HCT116 (cell line): Measurements from ENCODE around the gene SRF. TPM values are rescaled to one million over a fixed set of nuclear protein-coding genes. Genes with fewer than 3 reads are reported as not detected.

Experiments
- ATAC-seq: fragments of 200-7000 bp; cut with Tn5 transposase; 2 replicates; pipeline ENCODE4 v1.9.1; 2020; ENCODE audit warnings: mild to moderate bottlenecking, moderate library complexity
- BruUV-seq: library from RNA; stranded (reverse); fragments of 400-500 nt; replicated peaks from 2 replicates; lab custom pipeline; 2021; lab: Mats Ljungman, UMichigan
- CTCF ChIA-PET: fragments of 300-600 bp; sonication (Branson Sonifier 250); formaldehyde crosslinking; loops from one replicate; lab custom pipeline; 2021; ENCODE audit warnings: antibody characterized with exemption; lab: Charles Lee
- POLR2A ChIA-PET: fragments of 300-600, 350-600 bp; sonication (Branson Sonifier 250); formaldehyde crosslinking; loops from one replicate; lab custom pipeline; 2021; ENCODE audit warnings: antibody characterized with exemption; lab: Charles Lee
- RAD21 ChIA-PET, 2 experiments: fragments of 300-600 bp; sonication (Branson Sonifier 250); formaldehyde crosslinking; loops; one replicate each; lab custom pipeline; 2023; ENCODE audit warnings: low total read pairs in 2 of 2; ENCODE audit not compliant: uncharacterized antibody in 2 of 2, unreplicated experiment in 2 of 2, low non-redundant PET in 1 of 2; lab: Charles Lee
- DNase-seq: peaks from one replicate; pipeline ENCODE4 v3.0.0-alpha.2; 2010; ENCODE audit warnings: low read depth, low spot score
- H2AFZ ChIP-seq: fragments of 200-600 bp; shearing (Covaris generic), sonication (generic); 2 replicates; pipeline ENCODE4 v1.6.1; 2017; ENCODE audit warnings: low read depth, mixed run types, mixed read lengths, antibody characterized with exemption, low read length; ENCODE audit not compliant: poor library complexity, severe bottlenecking
- H3K27ac ChIP-seq: 2 replicates; pipeline ENCODE4 v1.5.1; 2012; ENCODE audit warnings: low read depth, low read length
- H3K27me3 ChIP-seq: fragments of 200-600 bp; sonication (generic); 2 replicates; pipeline ENCODE4 v1.6.1; 2016; ENCODE audit warnings: mixed run types, low read length, mixed read lengths; ENCODE audit not compliant: insufficient read depth
- H3K36me3 ChIP-seq, 2 experiments: fragments of 200-500 bp in 1 of 2; fragments of 200-600 bp in 1 of 2; sonication (Bioruptor generic) in 1 of 2; sonication (generic) in 1 of 2; 2 replicates each; pipeline versions ENCODE4 v1.5.1 to v1.6.1; 2014 to 2016; ENCODE audit warnings: low read length in 2 of 2, inconsistent platforms in 1 of 2, mixed read lengths in 1 of 2, mixed run types in 1 of 2; ENCODE audit not compliant: insufficient read depth in 2 of 2, control insufficient read depth in 1 of 2
- H3K4me1 ChIP-seq, 2 experiments: fragments of 200-600 bp in 1 of 2; sonication (generic) in 1 of 2; 2 replicates each; pipeline versions ENCODE4 v1.5.1 to v1.6.1; 2012 to 2017; ENCODE audit warnings: low read length in 2 of 2, inconsistent platforms in 1 of 2, mild to moderate bottlenecking in 1 of 2, mixed read lengths in 1 of 2, mixed run types in 1 of 2, moderate library complexity in 1 of 2; ENCODE audit not compliant: insufficient read depth in 2 of 2, control insufficient read depth in 1 of 2
- H3K4me2 ChIP-seq: fragments of 200-600 bp; sonication (generic); 2 replicates; pipeline ENCODE4 v1.6.1; 2017; ENCODE audit warnings: mixed run types, low read length, mixed read lengths
- H3K4me3 ChIP-seq, 2 experiments: fragments of 200-600 bp in 1 of 2; sonication (generic) in 1 of 2; replicated peaks in 1 of 2; 2 replicates each; pipeline ENCODE4 v1.5.1; 2011 to 2016; ENCODE audit warnings: low read length in 2 of 2, control low read depth in 1 of 2, low read depth in 1 of 2, mild to moderate bottlenecking in 1 of 2, mixed read lengths in 1 of 2, mixed run types in 1 of 2
- H3K79me2 ChIP-seq: fragments of 200-600 bp; sonication (generic); 2 replicates; pipeline ENCODE4 v1.6.1; 2017; ENCODE audit warnings: mild to moderate bottlenecking, mixed run types, low read length, moderate library complexity, mixed read lengths; ENCODE audit not compliant: insufficient read depth
- H3K9ac ChIP-seq: fragments of 200-600 bp; sonication (generic); 2 replicates; pipeline ENCODE4 v1.6.1; 2016; ENCODE audit warnings: low read length, mixed read lengths
- H3K9me2 ChIP-seq: fragments of 200-600 bp; sonication (generic), shearing (Covaris generic); 2 replicates; pipeline ENCODE4 v1.6.1; 2017; ENCODE audit warnings: mixed run types, mild to moderate bottlenecking, moderate library complexity; ENCODE audit not compliant: insufficient read depth
- H3K9me3 ChIP-seq, 2 experiments: fragments of 200-500 bp in 1 of 2; fragments of 200-600 bp in 1 of 2; sonication (Bioruptor generic) in 1 of 2; sonication (generic) in 1 of 2; 2 replicates each; pipeline ENCODE4 v1.6.1; 2014 to 2017; ENCODE audit warnings: low read length in 2 of 2, mixed read lengths in 2 of 2, inconsistent platforms in 1 of 2, low read depth in 1 of 2, mild to moderate bottlenecking in 1 of 2, mixed run types in 1 of 2, moderate library complexity in 1 of 2; ENCODE audit not compliant: control insufficient read depth in 1 of 2, insufficient read depth in 1 of 2
- H4K20me1 ChIP-seq: fragments of 200-600 bp; sonication (generic), shearing (Covaris generic); 2 replicates; pipeline ENCODE4 v1.6.1; 2017; ENCODE audit warnings: mixed run types, mild to moderate bottlenecking, moderate library complexity; ENCODE audit not compliant: insufficient read depth
- CBX3 ChIP-seq: IDR thresholded peaks from 2 replicates; pipeline ENCODE4 v1.6.1; 2012; ENCODE audit warnings: low read depth
- EGR1 ChIP-seq: IDR thresholded peaks from 2 replicates; pipeline ENCODE4 v1.6.1; 2012; ENCODE audit warnings: low read depth
- JUND ChIP-seq: IDR thresholded peaks from 2 replicates; pipeline ENCODE4 v1.6.1; 2012
- POLR2A ChIP-seq: IDR thresholded peaks from 2 replicates; pipeline ENCODE4 v1.7.0; 2011; ENCODE audit warnings: borderline replicate concordance; ENCODE audit not compliant: insufficient read depth, insufficient read length; ENCODE audit errors: extremely low read depth
- POLR2AphosphoS5 ChIP-seq: IDR thresholded peaks from 2 replicates; pipeline ENCODE4 v1.6.1; 2011; ENCODE audit warnings: mild to moderate bottlenecking, low read depth, low read length, moderate library complexity
- SRF ChIP-seq: IDR thresholded peaks from 2 replicates; pipeline ENCODE4 v1.6.1; 2012; ENCODE audit warnings: low read depth
- TCF7L2 ChIP-seq: IDR thresholded peaks from 2 replicates; pipeline ENCODE4 v1.7.0; 2011; ENCODE audit warnings: borderline replicate concordance, inconsistent platforms; ENCODE audit not compliant: insufficient read depth, insufficient read length; ENCODE audit errors: extremely low read depth
- ZFX ChIP-seq: fragments of 450-650 bp; IDR thresholded peaks from 2 replicates; pipeline ENCODE4 v1.6.1; 2017
- ZNF274 ChIP-seq: fragments of 200-500 bp; sonication (Bioruptor generic); IDR thresholded peaks from 2 replicates; pipeline ENCODE4 v1.6.1; 2014; ENCODE audit warnings: mild to moderate bottlenecking, low read depth, low read length, inconsistent platforms
- intact Hi-C: fragments of 100-400 bp; cut with micrococcal nuclease; formaldehyde crosslinking; loops from 2 replicates; pipeline ENCODE4 v1.10.0; 2022
- total RNA-seq: library from RNA; stranded (reverse); gene quantifications from one replicate; pipeline ENCODE4 v1.2.1, GENCODE V29; 2021; ENCODE audit not compliant: unreplicated experiment
- TF ChIP-seq, protein P1 (sequence below): IDR thresholded peaks from 2 replicates; pipeline ENCODE4 v1.6.1; 2012; ENCODE audit warnings: low read depth

The SRF gene
- total RNA-seq, 1 experiment from 2014 or later: 28.1 TPM

DNA sequence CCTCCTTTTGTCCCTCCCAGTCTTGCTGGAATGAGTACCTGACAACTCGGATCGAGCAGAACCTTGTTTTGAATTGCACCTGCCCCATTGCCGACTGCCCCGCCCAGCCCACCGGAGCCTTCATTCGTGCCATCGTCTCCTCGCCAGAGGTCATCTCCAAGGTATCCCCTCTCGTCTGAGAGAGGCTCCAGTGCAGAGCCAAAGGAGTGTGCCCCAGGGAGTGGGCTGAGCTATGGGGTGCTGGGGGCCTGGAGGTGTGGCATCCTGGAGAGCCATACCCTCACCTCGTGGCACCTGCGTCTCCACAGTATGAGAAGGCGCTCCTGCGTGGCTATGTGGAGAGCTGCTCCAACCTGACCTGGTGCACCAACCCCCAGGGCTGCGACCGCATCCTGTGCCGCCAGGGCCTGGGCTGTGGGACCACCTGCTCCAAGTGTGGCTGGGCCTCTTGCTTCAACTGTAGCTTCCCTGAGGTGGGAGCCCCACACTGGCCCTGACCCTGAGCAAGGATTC is 49.4 kb downstream of the SRF start:
- Histone ChIP-seq H3K4me1 (no peaks in the 10 kb centered on the region; a peak in 1 of 4 replicates), H3K9ac (no peak overlapping the region), H3K27me3 (no peaks in the 10 kb centered on the region), H3K27ac (no peak overlapping the region), H3K9me2 (no peaks in the 10 kb centered on the region), H4K20me1 (no peaks in the 10 kb centered on the region), H3K36me3 (peaks cover 4 to 7% of the 10 kb centered on the region in 2 experiments; a peak in 2 of 4 replicates), H3K79me2 (no peaks in the 10 kb centered on the region), H2AFZ (no peak overlapping the region), H3K9me3 (no peaks in the 10 kb centered on the region), H3K4me2 (no peak overlapping the region), H3K4me3 (no peak overlapping the region)
- intact Hi-C loops: no loop called here
- POLR2A ChIA-PET: no interaction called here
- no TSS peak for BruUV-seq
- RAD21 ChIA-PET: no interaction called here
- TF ChIP-seq POLR2AphosphoS5: no peak; the same call in 1 of the 2 replicates
- no peak for TF ChIP-seq CBX3
- no peak for TF ChIP-seq ZFX
- no peak for TF ChIP-seq JUND
- no peak for TF ChIP-seq ZNF274
- no peak for TF ChIP-seq TCF7L2
- TF ChIP-seq POLR2A: no peak
- TF ChIP-seq, protein P1, sequence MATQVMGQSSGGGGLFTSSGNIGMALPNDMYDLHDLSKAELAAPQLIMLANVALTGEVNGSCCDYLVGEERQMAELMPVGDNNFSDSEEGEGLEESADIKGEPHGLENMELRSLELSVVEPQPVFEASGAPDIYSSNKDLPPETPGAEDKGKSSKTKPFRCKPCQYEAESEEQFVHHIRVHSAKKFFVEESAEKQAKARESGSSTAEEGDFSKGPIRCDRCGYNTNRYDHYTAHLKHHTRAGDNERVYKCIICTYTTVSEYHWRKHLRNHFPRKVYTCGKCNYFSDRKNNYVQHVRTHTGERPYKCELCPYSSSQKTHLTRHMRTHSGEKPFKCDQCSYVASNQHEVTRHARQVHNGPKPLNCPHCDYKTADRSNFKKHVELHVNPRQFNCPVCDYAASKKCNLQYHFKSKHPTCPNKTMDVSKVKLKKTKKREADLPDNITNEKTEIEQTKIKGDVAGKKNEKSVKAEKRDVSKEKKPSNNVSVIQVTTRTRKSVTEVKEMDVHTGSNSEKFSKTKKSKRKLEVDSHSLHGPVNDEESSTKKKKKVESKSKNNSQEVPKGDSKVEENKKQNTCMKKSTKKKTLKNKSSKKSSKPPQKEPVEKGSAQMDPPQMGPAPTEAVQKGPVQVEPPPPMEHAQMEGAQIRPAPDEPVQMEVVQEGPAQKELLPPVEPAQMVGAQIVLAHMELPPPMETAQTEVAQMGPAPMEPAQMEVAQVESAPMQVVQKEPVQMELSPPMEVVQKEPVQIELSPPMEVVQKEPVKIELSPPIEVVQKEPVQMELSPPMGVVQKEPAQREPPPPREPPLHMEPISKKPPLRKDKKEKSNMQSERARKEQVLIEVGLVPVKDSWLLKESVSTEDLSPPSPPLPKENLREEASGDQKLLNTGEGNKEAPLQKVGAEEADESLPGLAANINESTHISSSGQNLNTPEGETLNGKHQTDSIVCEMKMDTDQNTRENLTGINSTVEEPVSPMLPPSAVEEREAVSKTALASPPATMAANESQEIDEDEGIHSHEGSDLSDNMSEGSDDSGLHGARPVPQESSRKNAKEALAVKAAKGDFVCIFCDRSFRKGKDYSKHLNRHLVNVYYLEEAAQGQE: no peak
- TF ChIP-seq EGR1: no peak
- no peak for TF ChIP-seq SRF
- CTCF ChIA-PET: interaction anchor here (1.1 kb wide), 1 partner anchor 9 kb away, joined by 3 read pairs; the partner anchor contains the start of gene DNPH1
- no peak for DNase-seq
- ATAC-seq: no peak
